A673 (cell line): ENCODE data around the gene LEF1. TPM values are rescaled to one million over a fixed set of nuclear protein-coding genes. Genes with fewer than 3 reads are reported as not detected.

Experiments used
- BruUV-seq: library from RNA; stranded (reverse); fragments of 400-500 nt; replicated peaks from 2 replicates; lab custom pipeline; 2021; lab: Mats Ljungman, UMichigan
- CTCF ChIA-PET: fragments of 300-600 bp; sonication (Branson Sonifier 250); formaldehyde crosslinking; loops from one replicate; lab custom pipeline; 2022; ENCODE audit warnings: antibody characterized with exemption; lab: Charles Lee
- POLR2A ChIA-PET: fragments of 300-600 bp; sonication (Branson Sonifier 250); formaldehyde crosslinking; loops from one replicate; lab custom pipeline; 2022; ENCODE audit warnings: antibody characterized with exemption; ENCODE audit not compliant: low non-redundant PET; lab: Charles Lee
- DNase-seq: peaks from one replicate; pipeline ENCODE4 v3.0.0-alpha.2; 2015; ENCODE audit warnings: low spot score
- H3K27ac ChIP-seq: fragments of 200-600 bp; sonication (generic); 2 replicates; pipeline ENCODE4 v1.5.1; 2016; ENCODE audit warnings: mixed run types, low read depth, mild to moderate bottlenecking, mixed read lengths, antibody characterized with exemption, low read length; ENCODE audit not compliant: poor library complexity, severe bottlenecking
- H3K27me3 ChIP-seq: fragments of 200-600 bp; sonication (generic); replicated peaks from 2 replicates; pipeline ENCODE4 v1.6.1; 2017; ENCODE audit warnings: mixed run types, low read depth, mild to moderate bottlenecking, mixed read lengths, antibody characterized with exemption, low read length; ENCODE audit not compliant: insufficient read depth, poor library complexity
- H3K36me3 ChIP-seq: fragments of 200-600 bp; sonication (generic); 2 replicates; pipeline ENCODE4 v1.6.1; 2016; ENCODE audit warnings: mixed run types, mild to moderate bottlenecking, mixed read lengths, antibody characterized with exemption, low read length; ENCODE audit not compliant: insufficient read depth, poor library complexity, severe bottlenecking
- H3K4me1 ChIP-seq: fragments of 200-600 bp; sonication (generic); 2 replicates; pipeline ENCODE4 v1.6.1; 2017; ENCODE audit warnings: mixed run types, mild to moderate bottlenecking, mixed read lengths, antibody characterized with exemption, low read length; ENCODE audit not compliant: insufficient read depth, poor library complexity, severe bottlenecking
- H3K4me3 ChIP-seq: fragments of 200-600 bp; sonication (generic); 2 replicates; pipeline ENCODE4 v1.5.1; 2016; ENCODE audit warnings: low read depth, mixed run types, mild to moderate bottlenecking, mixed read lengths, low read length; ENCODE audit not compliant: poor library complexity, severe bottlenecking
- H3K9me3 ChIP-seq: fragments of 200-600 bp; sonication (generic); 2 replicates; pipeline ENCODE4 v1.6.1; 2016; ENCODE audit warnings: mixed run types, low read depth, mild to moderate bottlenecking, mixed read lengths, antibody characterized with exemption, low read length; ENCODE audit not compliant: poor library complexity, severe bottlenecking
- EZH2 ChIP-seq: fragments of 200-600 bp; sonication (generic); IDR thresholded peaks from 2 replicates; pipeline ENCODE4 v1.6.1; 2017; ENCODE audit warnings: borderline replicate concordance, low read depth, mild to moderate bottlenecking, mixed read lengths, antibody characterized with exemption, low read length; ENCODE audit not compliant: poor library complexity, severe bottlenecking
- intact Hi-C: fragments of 100-400 bp; cut with micrococcal nuclease; formaldehyde crosslinking; loops from one replicate; pipeline ENCODE4 v1.10.0; 2022; ENCODE audit not compliant: unreplicated experiment
- total RNA-seq: library from RNA; stranded (reverse); gene quantifications from 2 replicates; pipeline ENCODE4 v1.2.3, GENCODE V29; 2021
- TF ChIP-seq, protein P1 (sequence below): fragments of 300-800, 200-600 bp; sonication (generic); conservative IDR thresholded peaks from 2 replicates; pipeline ENCODE4 v1.5.1; 2017; ENCODE audit warnings: low read depth, mild to moderate bottlenecking, antibody characterized with exemption, low read length, moderate library complexity, mixed read lengths

Gene LEF1
- total RNA-seq, 1 experiment from 2014 or later: 2.5 TPM

DNA sequence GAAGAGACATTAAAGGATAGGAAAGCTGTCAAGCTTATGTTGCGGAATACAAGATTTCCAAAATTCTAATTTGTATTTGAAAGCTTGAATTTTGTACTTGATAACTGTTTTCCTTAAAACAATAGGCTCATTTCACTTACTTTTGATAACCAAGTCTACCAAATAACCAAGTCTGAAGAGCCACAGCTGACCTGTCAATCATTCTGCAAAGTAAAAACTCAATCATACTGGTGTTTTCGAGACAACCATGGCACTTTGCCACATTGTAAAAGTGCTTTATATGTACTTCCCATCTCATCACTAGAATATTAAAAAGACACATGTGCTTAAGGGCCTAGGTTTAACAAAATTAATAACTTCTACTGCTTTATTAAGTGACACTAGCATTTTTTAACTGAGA lies 47.9 kb downstream of the LEF1 start:
- Histone ChIP-seq H3K9me3 (no peaks in the 10 kb centered on the region), H3K27me3 (no peaks in the 10 kb centered on the region), H3K36me3 (no peaks in the 10 kb centered on the region), H3K4me1 (no peaks in the 10 kb centered on the region), H3K27ac (no peak overlapping the region), H3K4me3 (no peak overlapping the region)
- CTCF ChIA-PET: no interaction called here
- TF ChIP-seq EZH2: no peak
- TF ChIP-seq, protein P1, sequence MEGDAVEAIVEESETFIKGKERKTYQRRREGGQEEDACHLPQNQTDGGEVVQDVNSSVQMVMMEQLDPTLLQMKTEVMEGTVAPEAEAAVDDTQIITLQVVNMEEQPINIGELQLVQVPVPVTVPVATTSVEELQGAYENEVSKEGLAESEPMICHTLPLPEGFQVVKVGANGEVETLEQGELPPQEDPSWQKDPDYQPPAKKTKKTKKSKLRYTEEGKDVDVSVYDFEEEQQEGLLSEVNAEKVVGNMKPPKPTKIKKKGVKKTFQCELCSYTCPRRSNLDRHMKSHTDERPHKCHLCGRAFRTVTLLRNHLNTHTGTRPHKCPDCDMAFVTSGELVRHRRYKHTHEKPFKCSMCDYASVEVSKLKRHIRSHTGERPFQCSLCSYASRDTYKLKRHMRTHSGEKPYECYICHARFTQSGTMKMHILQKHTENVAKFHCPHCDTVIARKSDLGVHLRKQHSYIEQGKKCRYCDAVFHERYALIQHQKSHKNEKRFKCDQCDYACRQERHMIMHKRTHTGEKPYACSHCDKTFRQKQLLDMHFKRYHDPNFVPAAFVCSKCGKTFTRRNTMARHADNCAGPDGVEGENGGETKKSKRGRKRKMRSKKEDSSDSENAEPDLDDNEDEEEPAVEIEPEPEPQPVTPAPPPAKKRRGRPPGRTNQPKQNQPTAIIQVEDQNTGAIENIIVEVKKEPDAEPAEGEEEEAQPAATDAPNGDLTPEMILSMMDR: no peak
- POLR2A ChIA-PET: no interaction called here
- no peak for DNase-seq
- intact Hi-C loops: no loop called here
- BruUV-seq: no TSS peak

GRCh38 chr4:108119199-108119800 lies 49.4 kb downstream of the LEF1 start:
- H3K4me1 ChIP-seq: no peaks in the 10 kb centered on the region
- no TSS peak for BruUV-seq
- ChIA-PET CTCF (no interaction called here), POLR2A (no interaction called here)
- H3K4me3 ChIP-seq: no peak overlapping the region
- H3K27ac ChIP-seq: no peak overlapping the region
- TF ChIP-seq EZH2: no peak
- TF ChIP-seq, protein P1: no peak
- intact Hi-C loops: no loop called here
- no peaks in the 10 kb centered on the region for H3K27me3 ChIP-seq
- H3K9me3 ChIP-seq: no peaks in the 10 kb centered on the region
- DNase-seq: no peak
- H3K36me3 ChIP-seq: no peaks in the 10 kb centered on the region

GRCh38 chr4:108118505-108118904 lies 50.2 kb downstream of the LEF1 start:
- no TSS peak for BruUV-seq
- ChIA-PET POLR2A (interaction anchor here (0.6 kb wide), 1 partner anchor 23 kb away, joined by 3 read pairs; no protein-coding TSS in a partner anchor), CTCF (no interaction called here)
- intact Hi-C loops: no loop called here
- H3K27ac ChIP-seq: no peak overlapping the region
- H3K36me3 ChIP-seq: no peaks in the 10 kb centered on the region
- H3K4me1 ChIP-seq: no peaks in the 10 kb centered on the region
- TF ChIP-seq EZH2: no peak
- TF ChIP-seq, protein P1: no peak
- DNase-seq: no peak
- no peaks in the 10 kb centered on the region for H3K27me3 ChIP-seq
- H3K4me3 ChIP-seq: no peak overlapping the region
- H3K9me3 ChIP-seq: no peaks in the 10 kb centered on the region
